HG03571 (cell line): Measurements from ENCODE around the gene KLHL26.

Source experiments
- ATAC-seq: cut with Tn5 transposase; IDR thresholded peaks from one replicate; pipeline ENCODE4 v1.9.1; 2021; ENCODE audit not compliant: unreplicated experiment

Gene KLHL26

DNA sequence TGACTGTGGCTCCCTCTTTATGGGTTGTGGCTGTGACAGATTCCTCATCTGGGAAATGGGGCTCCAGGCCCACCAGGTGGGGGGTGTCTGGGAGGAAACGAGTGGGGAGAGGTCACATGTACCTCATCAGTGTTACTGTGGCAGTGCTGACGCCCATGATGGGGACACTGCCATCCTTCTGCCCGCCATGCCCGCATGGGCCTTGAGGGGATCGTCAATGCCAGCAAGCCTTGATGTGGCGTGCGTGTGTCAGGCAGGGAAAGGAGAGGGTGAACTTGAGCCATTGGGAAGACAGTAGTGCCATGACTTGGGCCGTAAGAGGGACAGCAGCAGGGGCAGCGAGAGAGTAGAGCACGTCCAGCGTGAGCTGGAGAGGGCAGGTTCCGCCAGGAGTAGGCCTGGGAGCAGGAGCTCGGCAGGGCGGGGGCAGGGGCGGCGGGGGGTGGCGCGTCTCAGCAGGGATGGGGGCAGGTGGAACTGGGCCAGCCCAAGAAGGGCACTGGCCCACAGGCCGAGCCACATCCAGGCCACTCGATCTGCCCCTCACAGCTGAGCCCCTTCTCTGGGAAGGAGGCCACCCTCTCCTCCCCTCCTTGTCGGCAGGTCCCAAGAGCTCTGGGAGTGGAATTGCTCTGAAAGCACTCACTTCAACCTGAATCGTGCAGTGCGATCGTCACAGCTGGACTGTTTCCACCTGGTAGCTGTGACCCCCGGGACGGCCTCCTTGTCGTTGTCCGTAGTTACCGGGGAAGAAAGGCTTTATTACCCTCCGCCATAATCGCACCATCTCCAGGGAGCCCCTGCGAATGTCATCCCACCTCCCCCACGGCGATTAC is 9.9 kb downstream of the KLHL26 start:
- ATAC-seq = no peak

DNA sequence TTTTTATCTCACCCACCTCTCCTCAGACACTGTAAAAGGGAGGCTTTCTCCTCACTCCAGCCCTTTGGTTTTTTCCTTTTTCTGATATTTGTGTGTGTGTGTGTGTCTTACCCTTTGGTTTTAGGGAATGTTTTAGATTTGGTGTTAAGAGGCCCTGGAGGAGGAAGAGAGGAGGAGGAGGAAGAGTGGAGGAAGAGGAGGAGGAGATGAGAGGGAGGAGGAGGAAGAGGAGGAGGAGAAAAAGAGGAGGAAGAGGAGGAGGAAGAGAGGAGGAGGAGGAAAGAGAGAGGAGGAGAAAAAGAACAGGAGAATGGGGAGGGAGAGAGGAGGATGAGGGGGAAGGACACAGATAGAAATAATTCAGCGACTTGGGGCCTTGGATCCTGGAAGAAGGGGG is 10.5 kb downstream of the KLHL26 start:
- no peak for ATAC-seq

DNA sequence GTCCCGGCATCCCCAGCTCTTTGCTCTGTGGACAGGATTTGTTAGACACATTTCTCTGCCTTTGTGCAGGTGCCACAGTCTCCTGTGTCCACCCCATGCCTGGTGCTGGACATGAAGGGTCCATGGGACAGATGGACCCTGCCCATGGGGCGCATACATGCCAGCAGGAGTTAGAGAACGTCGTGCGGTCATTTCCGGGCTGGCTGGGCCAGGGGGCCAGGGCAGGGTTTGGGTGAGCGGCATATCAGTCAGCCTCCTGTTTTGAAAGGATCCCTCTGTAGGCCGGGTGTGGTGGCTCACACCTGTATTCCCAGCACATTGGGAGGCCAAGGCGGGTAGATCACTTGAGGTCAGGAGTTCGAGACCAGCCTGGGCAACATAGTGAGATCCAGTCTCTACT is 11.0 kb downstream of the KLHL26 start:
- ATAC-seq = no peak

DNA sequence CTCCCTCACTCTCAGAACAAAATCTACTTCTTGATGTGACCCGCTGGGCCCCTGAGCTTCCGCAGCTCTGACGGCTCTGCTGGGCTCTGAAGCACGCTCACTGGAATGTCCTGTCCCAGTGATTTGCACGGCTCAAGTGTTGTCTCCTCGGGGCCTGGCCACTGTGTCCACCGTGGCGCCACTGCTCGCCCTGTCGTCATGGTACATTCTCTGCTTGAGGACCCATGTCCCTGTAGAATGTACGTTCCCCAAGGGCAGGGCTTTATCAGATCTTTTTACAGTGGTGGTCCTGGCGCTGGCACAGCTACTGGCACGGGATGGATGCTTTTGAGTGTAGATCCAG is 12.1 kb downstream of the KLHL26 start:
- no peak for ATAC-seq

DNA sequence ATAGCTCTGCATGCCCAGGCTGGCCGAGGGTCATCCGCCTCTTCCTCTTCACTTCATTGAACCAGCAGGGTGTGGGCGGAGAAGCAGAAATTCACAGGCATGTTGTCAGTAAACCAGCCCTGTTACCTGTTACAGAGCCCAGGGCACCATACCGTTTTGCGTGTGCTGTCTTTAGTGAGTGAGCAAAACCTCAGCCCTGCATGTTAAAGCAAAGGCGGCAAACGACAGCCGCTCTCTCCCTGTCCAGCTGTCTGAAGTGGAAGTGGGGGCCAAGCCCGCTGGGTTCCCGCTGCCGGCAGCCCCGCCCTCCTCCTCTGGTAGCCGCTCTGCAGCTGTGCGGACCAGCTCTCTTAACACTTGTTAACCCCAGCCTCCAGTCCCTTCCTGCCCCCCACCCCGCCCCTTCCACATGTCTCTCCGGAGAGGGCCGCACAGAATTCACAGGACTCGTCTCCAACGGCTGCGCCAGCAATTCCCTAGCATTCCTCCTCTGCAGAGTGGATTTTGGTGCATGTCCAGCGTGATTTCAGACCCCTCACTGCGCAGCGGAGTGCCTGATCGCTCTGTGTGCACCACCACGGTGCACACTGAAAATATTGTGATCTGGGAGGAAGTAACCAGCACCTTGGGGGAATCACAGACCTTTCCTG is 12.7 kb downstream of the KLHL26 start:
- ATAC-seq = no peak

DNA sequence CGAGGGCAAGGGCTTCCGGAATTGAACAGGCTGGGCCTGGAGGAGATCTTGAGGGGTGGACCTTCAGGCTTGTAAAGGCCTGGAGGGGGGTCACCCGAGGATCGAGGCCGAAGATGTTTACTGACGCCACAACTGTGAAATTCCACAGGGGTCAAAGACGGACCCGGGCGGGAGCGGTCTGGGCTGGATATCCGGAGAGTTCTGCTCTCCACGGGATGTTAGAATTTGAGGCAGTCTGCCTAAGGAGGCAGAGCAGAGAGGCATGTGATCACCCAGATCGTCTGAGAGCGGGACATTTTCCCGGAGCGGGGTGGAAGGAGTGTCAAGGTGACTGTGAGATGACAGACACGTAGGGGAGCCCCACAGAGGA is 13.2 kb downstream of the KLHL26 start:
- ATAC-seq = no peak

DNA sequence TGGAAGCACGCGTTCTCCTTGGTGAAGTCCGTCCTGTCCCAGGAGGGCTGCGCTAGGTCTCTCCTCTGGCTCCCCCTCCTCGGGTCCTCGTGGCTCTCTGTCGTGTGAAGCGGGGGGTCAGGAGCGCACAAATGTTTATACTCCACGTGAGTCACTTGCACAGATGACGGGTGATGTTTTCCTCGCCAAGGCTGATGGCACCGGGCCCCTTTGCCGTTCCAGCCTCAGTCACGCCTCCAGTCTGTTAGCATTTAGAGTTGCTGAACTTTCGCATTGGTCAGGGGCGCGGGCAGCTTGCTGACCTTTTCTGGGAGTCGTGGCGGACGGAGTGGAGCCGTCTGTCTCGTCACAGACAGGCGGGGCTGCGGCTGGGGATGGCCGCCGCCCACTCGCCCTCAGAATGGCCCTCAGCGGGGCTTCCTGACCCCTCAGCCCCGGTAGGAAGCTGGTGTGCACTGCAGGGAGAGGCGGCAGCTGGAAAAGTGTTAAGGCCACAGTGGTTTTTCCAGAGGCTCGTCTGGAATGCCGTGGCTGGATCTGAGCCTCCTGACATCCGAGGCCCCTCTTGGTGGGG is 13.7 kb downstream of the KLHL26 start:
- no peak for ATAC-seq

DNA sequence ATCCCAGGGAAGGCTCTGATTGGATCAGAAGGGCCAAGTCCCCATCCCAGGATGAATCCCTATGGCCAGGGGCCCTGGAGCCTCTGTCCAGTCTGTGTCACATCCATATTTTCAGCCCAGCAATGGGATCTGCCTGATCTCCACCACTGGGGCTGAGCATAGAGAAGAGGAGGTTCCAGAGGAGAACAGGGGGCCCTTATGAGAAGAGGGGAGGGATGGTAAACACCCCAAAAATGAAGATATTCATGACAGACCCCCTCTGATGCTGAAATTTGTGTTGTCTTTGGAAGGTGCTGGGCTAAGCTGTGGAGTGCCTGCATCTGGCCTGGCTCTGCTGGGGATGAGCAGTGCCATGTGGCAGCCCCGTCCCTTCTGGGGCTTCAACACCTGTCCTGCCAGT is 14.5 kb downstream of the KLHL26 start:
- no peak for ATAC-seq

DNA sequence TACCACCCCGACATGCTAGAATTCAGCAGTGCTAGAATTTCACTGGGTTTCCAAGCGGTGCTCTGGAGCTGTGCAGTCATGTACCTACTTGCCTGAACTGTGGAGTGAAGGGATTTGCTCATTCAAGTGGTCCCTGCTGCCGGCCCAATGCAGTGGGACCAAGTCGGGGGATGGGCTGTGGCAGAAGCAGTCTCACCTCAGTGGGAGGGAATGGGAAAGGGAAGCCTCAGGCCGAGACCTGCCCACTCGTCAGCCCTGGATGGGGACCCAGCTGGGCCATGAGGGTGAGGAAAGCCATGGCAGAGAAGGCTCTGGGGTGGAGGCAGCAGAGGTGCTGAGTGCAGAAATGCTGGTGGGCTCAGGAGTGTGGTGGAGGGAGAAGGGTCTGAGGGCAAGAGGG is 14.9 kb downstream of the KLHL26 start:
- no peak for ATAC-seq

DNA sequence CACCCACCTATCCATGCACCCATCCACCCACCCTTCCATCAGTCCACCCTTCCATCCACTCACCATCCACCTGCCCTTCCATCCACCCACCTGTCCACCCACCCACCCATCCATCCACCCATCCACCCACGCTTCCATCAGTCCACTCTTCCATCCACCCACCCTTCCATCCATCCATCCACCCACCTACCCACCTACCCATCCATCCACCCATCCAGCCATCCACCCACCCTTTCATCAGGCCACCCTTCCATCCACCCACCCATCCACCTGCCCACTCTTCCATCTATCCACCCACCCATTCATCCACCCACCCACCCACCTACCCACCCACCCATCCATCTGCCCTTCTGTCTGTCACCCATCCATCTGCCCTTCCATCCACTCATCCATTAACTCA is 17.0 kb downstream of the KLHL26 start:
- ATAC-seq = no peak

DNA sequence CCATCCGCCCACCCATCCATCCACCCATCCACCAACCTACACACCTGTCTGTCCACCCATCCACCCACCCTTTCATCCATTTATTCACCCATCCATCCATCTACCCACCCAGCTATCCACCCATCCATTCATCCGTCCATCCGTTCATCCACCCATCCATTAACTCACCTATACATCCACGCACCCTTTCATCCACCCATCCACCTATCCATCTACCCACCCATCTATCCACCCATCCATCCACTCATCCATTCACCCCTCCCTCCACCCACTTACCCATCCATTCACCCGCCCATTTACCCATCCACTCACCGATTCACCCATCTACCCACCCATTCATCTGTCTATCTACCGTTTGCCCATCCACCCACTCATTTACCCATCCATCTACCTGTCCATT is 17.6 kb downstream of the KLHL26 start:
- no peak for ATAC-seq

DNA sequence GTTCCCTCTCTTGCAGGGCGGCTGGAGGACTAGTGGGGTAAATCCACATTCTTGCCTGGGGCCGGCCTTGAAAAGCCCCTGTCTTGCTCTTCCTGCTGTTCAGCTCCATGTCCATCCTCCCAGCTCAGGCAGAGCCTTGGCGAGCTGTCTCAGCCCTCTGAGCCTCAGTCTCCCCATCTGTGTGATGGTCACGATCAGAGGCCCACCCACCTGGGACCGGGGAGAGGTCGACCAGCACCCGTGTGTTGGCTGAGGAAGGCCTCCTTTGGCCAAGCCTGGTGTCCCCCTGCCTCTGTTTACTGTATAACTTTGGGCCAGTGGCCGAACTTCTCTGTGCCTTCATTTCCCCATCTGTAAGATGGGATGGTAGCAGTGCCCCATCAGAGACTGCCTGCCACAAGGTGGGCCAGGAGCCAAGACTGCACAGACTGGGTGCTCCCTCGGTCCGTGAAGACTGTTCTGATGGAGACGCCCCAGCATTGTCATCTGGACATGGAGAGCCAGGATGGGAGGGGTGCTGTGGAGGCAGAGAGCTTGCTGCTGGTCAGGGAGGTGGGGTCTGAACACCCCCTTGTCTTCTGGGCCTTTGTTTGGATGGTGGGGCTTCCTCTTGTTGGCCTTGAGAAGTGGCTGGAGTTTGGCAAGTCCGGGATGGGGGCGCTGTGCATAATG is 18.5 kb downstream of the KLHL26 start:
- ATAC-seq = no peak

DNA sequence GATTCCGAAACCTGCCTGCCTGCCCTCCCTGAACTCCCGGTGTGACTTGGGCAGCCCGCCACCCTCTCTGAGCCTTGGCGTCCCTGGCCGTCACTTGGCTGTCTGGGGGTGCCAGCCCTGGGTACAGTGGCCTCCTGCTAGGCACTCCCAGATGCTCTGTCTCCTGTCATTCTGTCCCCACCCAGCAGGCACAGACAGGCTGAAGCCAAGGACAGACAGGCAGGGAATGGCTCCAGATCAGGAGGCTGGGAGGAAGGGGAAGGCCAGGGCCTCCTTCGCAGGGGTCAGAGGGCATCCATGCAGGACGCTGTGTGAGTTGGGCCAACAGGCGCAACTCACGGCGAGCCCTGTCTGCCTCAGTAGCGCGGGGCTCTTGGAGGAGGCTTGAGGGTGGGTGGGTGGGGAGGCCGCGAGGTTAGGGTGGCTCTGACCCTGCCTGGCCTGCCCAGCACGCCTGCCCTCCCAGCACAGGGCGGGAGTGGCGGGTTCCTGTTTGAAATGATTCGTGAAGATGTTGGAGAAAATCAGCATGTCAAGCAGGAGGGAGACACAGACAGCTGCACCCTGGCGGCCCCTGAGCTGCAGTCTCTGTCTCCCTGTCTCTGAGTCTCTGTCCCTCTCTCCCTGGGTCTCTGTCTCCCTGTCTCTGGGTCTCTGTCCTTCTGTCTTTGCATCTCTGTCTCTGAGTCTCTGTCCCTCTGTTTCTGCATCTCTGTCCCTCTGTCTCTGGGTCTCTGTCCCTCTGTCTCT is 19.7 kb downstream of the KLHL26 start:
- ATAC-seq = no peak

DNA sequence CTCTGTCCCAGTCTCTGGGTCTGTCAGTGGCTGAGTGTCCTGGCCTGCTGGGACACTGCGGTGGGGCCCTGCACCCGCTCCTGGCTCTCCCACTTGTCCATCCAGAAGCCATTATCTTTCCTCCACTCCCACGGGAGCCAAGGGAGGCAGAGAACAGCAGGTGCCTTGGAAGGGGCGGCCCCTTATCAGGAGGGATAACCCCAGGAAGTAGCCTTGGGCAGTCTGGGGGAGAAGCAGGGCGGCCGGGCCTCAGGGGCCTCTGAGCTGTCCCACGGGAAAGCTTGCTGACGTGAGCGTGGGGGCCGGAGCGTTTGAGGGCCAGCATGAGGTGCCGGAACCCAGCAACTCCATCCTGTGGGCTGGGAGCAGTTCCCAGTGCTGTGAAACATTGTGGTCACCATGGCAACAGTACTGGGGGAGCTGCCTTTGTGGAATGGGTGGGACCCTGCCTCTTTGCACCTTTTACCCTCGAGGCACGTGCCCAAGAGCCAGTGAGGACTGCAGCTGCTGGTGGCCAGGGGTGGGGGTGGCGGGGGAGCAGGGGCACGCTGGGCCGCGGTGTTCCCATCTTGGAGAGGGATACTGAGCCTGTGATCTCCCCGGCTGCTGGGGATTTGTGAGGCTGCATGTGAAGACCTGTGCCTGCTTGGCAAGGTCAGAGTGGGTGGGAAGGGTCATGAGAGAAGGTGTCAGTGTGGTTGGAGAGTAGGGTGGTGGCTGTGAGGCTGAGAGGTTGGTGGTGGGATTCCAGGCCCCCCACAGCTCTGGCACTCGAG is 20.9 kb downstream of the KLHL26 start:
- no peak for ATAC-seq

DNA sequence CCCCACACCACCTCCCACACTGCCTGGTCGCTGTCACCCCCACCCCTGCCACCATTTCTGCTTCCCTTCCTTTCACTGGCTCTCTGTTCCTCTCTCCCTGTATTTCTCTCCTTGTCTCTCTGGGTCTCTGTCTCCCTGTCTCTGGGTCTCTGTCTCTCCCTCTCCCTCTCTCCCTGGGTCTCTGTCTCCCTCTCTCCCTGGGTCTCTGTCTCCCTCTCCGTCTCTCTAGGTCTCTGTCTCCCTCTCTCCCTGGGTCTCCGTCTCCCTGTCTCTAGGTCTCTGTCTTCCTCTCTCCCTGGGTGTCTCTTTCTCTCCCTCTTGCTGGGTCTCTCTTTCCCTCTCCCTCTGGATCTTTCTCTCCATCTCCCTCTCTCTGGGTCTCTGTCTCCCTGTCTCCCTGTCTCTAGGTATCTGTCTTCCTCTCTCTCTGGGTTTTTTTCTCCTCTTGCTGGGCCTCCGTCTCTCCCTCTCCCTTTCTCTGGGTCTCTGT is 21.6 kb downstream of the KLHL26 start:
- ATAC-seq = no peak

DNA sequence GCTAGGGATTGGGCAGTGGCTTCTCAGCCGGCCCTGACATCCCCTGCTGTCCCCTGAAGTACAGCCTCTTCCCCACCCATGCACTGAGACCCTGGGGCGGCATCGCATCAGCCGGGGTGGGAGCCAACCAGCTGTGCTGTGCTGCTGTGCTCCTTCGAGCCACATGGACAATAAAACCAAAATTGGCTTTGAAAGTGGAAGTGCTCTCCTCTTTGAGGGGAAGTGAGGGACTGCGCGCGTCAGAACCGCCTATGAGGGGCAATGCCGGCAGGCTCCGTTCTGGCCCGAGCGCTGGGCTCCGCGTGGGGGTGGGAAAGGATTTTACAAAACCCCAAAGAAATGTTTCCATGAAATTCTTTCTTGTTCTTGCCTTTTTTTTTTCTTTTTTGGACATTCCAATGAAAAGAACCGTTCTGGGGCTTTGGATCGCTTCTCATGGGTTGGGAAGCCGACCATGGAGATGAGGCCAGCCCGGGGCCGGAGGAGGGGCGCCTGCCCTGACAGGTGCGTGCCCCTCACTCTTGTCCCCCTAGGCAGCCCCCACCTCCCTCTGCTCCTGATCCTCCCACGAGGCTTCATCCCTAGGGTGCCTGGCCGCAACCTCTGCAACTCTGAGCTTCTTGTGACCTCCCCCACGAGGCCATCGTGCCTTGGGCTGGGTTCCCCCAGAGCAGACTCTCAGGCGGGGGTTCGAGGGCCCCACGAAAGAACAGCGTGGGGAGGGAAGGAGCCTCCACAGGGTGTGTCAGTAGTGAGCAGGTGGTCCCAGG is 22.6 kb downstream of the KLHL26 start:
- ATAC-seq = no peak

DNA sequence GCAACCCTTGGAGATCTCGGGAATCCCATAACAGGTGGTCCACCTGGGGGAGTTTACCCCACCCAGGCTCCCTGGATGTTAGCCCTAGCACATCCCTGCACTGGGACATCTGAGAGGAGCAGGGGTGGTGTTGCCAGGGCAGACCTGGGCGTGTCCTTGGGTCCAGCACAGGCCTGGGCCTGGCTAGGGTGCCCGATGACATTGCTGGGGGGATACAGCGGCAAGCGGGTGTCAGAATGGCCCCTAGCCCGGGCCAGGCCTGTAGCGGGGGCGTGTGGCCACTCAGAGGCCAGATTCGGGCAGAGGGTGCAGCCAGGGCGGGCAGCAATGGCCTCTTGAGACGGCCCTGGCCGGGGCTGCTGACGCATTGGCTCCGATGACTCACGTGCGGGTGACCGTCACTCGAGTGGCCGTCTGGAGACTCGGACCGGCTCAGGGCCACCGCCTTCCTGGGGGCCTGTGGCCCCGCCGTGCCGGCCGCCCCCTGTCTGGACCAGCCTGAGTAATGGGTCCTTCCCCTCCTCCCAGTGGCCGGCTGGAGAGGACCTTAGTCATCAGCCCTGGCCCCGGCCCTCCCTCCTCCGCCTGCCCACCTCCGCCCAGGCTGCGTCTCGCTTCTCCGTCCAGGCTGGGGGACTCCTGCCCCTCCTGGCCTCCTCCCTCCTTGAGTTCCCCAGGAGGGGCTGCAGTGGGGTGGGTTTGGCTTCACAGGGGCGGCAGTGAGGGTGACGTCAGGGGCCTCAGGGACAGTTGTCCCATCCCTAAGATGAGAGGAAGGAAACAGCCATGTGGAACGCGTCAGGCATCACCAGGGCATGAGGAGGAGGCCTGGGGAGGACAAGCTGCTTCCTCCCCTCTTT is 23.5 kb downstream of the KLHL26 start:
- no peak for ATAC-seq

DNA sequence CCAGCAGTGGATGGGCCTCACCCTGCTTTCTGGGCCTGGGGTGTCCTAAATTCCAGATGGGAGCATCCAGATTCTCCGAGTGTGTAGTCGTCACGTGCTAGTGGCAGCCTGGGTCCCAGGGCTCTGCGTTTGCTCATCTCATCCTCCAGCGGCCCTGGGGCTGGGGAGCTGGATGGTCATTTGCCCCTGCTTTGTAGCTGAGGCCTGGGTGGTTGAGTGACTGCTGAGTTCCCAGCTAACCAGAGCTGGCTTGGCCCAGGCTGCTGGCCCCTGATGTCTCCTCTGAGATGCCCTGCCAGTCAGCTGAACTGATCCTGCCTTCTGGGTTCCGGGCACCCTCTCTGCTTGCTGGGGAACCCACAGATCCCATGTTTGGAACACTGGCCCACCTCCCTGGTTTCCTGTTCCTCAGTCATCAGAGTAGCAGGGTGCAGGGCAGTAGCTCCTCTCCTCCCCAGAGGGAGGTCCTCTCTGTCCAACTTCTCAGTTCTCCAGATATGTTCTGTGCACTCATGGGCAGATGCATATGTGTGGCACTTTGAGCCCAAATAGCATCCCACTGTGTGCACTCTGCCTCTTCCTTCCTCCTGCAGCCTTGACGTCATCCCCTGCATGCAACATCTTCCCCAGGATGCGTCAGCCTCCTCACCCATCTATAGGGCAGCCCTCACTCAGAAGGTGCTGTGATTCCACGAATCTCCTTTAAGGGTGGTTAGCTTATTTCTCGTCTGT is 24.3 kb downstream of the KLHL26 start:
- no peak for ATAC-seq
